Activated T-cell treated with anti-CD3 and anti-CD28 coated beads for 1 hour (primary cell): ENCODE results near the gene MGMT.

Experiments
- DNase-seq: peaks from one replicate; pipeline ENCODE4 v3.0.0-alpha.2; 2020; ENCODE audit warnings: low read depth

MGMT gene

GRCh38 chr10:129761981-129762956 is 295.2 kb downstream of the MGMT start:
- DNase-seq: no peak

- DNase-seq: no peak
These were observed 297.2 kb downstream of the MGMT start for GRCh38 chr10:129764011-129764900.

DNA sequence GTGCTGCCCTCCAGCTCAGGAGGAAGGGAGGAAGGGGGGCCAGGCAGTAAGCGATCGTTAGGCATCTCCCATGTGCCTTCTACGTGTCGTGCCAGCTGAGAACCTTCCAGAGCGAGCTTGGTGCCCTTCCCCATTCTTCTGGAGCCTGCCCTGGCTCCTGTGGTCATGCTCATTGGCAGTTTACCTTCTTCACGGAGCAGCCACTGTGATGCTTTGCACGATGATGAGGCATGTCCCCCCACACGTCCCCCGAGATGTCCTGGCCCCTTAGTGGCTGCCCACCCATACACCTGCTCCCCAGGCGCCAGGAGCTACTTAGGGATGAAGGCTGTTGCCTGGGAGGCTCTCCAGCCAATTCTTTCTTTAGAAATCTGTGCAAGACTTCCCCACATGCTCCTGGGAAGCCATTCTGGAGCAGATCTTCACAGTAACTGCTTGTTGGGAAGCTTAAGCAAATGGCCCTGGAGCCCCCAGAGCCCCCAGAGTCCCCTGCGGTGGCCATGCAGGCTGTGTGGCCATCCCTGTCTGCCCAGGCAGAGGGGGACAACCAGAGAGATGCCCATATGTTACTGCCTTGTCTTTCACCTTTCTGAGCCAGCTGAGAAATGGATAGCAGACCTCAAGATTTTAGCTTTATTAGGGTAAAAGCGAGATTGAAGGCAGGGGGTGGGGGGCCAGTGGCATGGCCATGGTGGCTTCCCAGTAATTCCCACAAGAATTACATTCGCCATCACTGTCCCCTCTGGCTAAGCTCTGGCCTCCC is 298.0 kb downstream of the MGMT start:
- DNase-seq: no peak

DNA sequence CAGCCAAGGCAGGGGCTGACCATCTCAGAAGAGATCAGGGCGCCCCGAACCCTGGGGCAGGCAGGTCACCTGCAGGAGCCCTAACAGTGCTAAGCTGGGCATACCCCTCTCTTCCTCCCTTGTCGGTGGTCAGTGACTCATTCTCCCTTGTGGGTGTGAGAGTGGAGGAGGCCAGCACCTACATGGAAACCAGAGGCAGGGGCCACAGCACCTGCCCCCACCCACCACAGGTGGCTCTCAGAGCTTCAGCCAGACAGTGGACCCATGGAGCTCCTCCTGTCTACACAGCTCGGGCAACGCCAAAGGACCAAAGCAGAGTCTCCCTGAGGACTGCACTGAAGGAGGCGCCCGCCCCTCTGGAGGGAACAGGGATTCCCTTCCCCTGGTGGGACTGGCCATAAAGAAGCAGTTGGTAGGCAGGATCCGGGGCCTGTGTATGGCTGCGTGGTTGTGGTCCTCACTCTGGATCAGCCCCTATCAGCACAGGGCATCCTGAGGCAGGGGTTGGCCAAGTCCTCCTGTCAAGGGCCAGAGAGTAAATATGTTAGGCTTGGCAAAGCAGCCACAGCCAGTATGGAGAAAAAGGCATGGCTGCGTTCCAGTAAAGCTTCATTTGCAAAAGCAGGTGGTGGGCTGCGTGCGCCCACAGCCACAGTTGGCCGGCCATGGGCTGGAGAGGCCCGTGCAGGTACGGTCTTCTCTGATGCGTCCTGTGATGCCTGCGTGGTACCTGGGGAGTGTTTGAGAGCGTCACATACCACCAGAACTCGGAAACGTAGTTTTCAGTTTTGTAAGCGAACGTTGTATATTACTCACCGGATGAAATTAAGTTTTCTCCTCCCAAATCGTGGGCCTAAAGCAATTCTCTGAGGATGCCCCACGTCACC is 298.9 kb downstream of the MGMT start:
- no peak for DNase-seq

- DNase-seq: no peak
These were observed 299.8 kb downstream of the MGMT start for GRCh38 chr10:129766611-129767550.

- DNase-seq: no peak
These were observed 300.7 kb downstream of the MGMT start for GRCh38 chr10:129767751-129768150.

DNA sequence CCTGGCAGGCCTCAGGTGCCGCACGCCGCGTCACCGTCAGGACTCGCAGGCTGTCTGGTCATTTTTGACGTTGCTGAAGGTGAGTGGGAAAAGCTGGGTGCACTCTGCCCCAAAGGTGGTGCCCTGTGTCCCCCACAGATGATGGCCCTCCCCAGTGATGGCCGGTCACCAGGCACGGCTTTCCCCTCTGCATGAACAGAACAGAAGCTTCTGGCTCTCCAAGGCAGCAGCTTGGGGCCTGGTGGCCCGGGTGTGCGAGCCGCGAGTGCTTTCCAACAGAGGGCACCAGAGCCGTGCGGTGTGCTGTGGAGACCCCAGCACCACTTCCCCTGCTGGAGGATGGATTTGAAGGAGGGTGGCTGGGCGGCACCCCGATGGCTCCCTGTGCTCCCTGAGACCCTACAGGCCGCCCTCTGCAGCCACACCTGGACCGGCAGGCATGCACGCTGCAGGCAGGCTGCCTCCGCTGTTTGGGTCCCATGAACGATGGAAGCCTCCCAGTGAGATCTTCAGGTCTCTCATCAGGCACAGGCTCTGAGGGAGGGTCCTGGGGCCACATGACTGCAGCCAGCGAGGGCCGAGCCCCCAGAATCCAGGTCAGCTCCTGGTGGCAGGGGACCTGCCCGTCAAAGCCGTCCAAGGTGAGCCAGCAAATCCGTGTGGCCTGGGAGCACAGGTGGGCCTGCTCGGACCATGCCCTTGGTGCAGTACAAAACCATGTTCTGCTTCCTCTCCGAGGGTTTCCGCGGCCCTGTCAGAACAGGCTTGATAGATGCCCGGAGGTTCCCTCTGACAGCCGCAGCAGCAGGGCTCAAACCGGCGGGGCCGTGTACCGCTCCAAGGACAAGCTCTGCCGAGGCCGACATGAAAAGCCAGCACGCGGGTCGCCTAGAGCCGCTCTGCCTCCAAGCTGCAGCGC is 301.7 kb downstream of the MGMT start:
- no peak for DNase-seq

DNA sequence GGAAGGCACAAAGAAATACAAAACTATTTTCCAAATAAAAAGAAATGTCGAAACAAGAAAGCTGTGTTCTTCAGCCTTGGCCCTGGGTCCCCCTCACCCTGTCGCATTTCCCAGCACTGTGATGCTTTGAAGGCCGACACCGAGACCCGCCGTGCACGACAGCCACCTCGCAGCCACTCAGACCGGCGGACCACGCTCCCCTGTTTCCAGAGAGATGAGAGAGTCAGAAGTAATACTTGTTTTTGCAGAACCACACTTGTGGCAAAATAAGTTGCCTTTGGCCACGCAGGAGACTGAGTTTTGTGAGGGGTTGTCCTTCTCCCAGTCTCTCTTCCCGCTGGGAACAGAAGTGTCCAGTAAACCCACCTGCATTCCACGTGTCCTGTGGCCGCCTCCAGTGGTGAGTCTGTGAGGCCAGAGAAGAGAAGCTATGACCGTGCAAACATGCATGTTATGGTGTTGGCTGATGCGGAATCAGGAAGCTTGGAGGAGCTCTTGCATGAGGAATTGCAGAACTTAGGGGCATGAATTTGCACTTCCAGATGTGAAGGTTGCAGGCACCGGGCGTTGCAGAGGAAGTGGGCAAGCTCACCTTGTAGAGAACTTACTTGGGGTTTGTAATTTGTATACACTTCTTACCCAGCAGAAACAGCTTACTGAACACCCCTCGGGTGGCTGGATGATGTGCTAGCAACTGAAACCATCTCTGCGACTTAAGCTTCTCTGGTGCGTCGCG is 302.5 kb downstream of the MGMT start:
- no peak for DNase-seq

GRCh38 chr10:129770286-129770685 is 303.2 kb downstream of the MGMT start:
- DNase-seq: no peak

- no peak for DNase-seq
These were observed 304.0 kb downstream of the MGMT start for GRCh38 chr10:129771024-129771423.

- no peak for DNase-seq
These were observed 304.5 kb downstream of the MGMT start for GRCh38 chr10:129771576-129771975.

DNA sequence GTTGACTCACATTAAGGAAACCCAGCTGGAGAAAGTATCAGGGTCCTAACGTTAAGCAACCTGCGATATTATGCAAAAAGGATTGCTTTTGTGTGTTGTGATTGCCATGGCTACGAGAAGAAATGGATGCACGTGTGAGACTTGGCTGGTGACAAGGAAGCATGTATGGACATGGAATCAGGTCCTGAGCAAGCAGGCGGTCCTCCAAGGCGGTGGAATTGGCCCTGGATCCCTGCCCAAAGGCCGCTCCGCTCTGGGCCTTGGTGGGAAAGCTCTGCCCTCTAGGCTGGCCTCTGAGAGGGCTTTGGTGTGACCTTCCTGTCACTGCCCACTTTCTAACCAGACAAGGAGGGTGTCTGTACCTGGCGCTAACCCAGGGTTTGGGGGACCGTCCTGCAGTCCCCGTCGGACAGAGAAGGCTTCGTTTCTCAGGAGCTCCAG is 305.0 kb downstream of the MGMT start:
- DNase-seq: no peak

- DNase-seq: no peak
These were observed 305.7 kb downstream of the MGMT start for GRCh38 chr10:129772468-129773358.

GRCh38 chr10:129773359-129773990 is 306.4 kb downstream of the MGMT start:
- no peak for DNase-seq

GRCh38 chr10:129774082-129774735 is 307.2 kb downstream of the MGMT start:
- DNase-seq: no peak
